AG09309 (cell line): ENCODE data around the gene ARL2BP.

ENCODE experiments used
- DNase-seq: peaks from one replicate; pipeline ENCODE4 v3.0.0-alpha.2; 2010; ENCODE audit warnings: low read depth
- H3K4me3 ChIP-seq: 2 replicates; pipeline ENCODE4 v1.5.1; 2011; ENCODE audit warnings: mild to moderate bottlenecking, low read depth, low read length, moderate library complexity; ENCODE audit not compliant: control insufficient read depth
- TF ChIP-seq, protein P1 (sequence below): IDR thresholded peaks from 2 replicates; pipeline ENCODE4 v1.5.1; 2011; ENCODE audit warnings: mild to moderate bottlenecking, low read depth, low read length, inconsistent platforms; ENCODE audit not compliant: insufficient read depth, control insufficient read depth; ENCODE audit errors: missing control alignments

Gene ARL2BP

DNA sequence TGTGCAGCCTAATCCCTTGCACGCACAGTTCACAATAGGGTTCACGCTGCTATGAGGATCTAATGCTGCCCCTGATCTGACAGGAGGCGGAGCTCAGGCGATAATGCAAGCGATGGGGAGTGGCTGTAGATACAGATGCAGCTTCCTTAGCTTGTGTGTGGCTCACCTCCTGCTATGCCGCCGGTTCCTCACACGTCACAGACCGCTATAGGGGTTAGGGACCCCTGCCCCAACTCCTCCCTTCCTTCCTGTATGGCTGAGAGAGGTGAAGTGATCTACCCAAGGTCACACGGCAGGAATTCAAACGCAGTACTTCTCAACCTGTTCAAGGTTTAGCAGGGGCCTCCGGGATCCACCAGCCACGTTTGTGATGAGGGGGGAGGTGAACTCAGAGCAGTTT lies 52.8 kb downstream of the ARL2BP start:
- TF ChIP-seq, protein P1, sequence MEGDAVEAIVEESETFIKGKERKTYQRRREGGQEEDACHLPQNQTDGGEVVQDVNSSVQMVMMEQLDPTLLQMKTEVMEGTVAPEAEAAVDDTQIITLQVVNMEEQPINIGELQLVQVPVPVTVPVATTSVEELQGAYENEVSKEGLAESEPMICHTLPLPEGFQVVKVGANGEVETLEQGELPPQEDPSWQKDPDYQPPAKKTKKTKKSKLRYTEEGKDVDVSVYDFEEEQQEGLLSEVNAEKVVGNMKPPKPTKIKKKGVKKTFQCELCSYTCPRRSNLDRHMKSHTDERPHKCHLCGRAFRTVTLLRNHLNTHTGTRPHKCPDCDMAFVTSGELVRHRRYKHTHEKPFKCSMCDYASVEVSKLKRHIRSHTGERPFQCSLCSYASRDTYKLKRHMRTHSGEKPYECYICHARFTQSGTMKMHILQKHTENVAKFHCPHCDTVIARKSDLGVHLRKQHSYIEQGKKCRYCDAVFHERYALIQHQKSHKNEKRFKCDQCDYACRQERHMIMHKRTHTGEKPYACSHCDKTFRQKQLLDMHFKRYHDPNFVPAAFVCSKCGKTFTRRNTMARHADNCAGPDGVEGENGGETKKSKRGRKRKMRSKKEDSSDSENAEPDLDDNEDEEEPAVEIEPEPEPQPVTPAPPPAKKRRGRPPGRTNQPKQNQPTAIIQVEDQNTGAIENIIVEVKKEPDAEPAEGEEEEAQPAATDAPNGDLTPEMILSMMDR: no peak
- DNase-seq: no peak

DNA sequence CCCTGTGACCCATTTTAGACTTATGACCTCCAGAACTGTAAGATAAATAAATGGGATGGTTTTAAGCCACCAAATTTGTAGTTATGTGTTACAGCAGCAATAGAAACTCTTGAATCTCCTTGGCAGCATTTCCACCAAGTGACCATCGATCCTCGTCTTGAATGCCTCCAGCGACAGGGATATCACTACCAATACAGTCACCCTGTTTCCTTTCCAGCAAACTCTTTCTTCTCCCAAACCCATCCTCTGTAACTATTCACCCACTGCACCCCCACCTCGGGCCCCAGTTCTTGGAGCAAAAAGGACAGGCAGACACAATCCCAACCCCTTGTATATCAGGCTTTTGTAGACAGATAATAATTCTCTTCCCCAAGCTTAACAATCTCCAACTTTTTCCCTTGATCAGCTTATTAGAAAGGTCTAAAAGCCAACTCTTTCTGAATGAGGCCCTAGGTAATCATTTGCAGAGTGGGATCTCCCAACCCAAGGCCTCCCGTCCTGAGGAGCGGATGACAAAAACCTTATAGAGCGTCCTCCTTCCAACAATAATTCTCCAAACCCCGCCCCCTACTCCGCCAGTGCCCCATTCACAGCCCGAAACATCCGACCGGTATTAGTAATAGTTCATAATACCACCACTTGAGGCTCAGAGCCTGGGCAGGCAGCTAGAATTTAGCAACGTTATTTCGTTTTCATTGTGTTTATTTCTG lies 54.1 kb downstream of the ARL2BP start:
- no peak for DNase-seq
- H3K4me3 ChIP-seq: peak overlapping the region; percentile 49
- TF ChIP-seq, protein P1: no peak

More for the DNA sequence above, 52.8 kb downstream of the ARL2BP start:
- H3K4me3 ChIP-seq: no peak overlapping the region

DNA sequence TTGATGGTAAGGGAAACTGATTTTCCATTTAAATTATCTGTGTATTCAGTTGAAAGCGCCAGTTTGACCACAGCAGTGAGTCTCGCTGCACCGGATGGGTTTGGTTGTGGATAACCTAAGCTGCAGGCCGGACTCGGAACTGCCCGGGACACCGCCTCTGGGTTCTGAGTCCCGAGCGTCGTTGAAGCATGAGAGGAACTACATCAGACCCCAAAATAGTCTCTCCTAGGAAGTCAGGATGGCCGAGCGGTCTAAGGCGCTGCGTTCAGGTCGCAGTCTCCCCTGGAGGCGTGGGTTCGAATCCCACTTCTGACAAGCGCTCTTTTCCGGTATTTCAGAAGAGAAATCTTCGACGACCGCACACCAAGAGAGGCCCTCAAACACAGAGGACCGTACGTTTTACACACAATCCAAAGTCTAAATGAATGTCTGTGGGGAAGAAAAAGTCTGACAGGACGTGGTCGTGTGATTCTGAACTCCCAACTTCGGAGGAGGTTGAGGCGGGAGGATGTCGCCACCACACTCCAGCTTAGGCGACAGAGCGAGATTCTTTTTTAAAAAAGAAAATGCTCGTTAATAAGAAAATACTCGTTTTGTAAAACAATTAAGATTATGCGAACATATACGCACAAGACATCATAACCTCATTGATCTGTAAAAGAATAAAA lies 54.8 kb downstream of the ARL2BP start:
- peak; percentile 92 for DNase-seq
- TF ChIP-seq, protein P1: peak; percentile 18
- peak overlapping the region; percentile 49 for H3K4me3 ChIP-seq

DNA sequence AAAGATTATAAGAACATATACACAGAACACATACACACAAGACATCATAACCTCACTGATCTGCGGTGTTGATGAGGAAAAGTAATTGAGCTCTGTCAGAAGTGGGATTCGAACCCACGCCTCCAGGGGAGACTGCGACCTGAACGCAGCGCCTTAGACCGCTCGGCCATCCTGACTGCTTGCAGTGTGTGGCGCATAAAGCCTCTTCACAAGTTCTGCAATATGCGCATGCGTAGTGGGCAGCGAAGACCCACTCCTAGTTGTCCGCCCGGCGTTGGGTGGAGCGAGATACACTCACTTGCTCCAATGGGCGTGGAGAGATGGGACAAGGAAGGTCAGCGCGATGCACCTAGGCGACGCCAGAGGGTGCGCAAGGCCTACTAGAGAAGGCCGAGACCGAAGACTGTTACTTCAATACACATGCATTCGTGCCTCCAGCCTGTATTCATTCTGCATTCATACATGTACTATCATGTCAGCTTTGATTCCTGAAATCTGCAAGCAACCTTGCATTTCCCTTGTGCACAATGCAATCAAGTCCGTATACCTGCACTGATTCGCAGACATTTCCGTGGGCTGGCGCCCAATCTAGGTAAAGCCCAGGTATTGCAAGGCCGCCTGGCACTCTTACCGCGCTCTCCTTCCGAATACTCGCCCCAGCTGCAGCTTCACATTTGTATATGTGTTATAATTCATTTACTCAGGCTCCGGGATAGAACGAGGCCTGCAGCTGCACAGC lies 55.5 kb downstream of the ARL2BP start:
- peak; percentile 93 for DNase-seq
- TF ChIP-seq, protein P1: peak; percentile 97
- H3K4me3 ChIP-seq: no peak overlapping the region

DNA sequence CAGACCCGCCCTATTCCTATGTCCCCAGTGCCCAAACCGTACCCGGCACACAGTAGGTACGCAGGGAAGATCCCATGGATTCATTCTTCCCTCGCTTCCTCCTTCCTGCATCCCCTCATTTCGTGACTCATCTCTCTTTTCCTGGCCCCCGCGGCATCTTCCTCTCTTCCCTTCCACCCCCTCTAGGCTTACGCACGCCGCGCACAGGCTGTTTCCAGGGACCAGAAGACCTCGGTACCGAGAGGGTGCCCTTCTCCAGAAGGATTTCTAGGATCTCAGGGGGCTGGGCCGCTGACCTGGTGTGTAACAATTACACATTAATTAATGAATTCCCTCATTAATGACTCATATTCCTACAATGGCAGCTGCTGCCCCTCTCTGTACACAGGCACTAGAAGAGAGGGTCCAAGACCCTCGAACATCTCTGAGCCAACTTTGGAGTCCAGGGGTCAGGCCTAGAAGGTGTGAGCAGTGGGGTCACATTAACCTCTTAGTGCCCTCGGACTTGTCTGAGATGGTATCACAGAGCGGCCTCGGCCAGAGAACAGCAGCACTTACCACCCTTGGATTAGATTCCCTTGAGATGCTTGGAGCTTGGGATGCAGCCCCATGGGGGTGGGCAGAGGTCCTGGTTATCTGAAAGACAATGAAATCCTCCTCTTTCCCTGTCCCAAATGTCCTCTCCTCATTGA lies 56.2 kb downstream of the ARL2BP start:
- no peak for DNase-seq
- H3K4me3 ChIP-seq: no peak overlapping the region
- TF ChIP-seq, protein P1: no peak
